ENCODE measurements around the gene ROCK2.
A peak's percentile ranks its signal among the peaks of the same experiment; 100 is the strongest.
"Not testable (repeated sequence)": the region's sequence is repeated elsewhere in the genome, so short reads cannot be mapped to it uniquely, and the experiment has no call there.

Gene ROCK2

DNA sequence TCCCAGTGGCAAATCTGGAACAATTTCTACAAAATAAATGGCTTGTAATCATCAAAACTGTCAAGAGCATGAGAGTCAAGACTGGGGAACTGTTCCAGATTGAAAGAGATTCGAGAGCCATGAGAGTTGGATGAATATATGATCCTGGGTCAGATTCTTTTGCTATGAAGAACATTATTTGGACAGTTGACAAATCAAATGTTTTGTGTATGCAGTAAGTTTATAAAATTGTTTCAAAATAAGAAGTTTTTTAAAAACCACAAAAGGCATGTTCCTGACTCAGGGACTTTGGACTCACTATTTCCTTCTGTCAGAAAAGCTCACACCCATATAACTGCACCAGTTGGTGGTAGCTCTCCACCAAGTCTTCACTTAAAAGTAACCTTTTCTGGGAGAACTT is 38.5 kb downstream of the ROCK2 start:
- no peak for FAIRE-seq

DNA sequence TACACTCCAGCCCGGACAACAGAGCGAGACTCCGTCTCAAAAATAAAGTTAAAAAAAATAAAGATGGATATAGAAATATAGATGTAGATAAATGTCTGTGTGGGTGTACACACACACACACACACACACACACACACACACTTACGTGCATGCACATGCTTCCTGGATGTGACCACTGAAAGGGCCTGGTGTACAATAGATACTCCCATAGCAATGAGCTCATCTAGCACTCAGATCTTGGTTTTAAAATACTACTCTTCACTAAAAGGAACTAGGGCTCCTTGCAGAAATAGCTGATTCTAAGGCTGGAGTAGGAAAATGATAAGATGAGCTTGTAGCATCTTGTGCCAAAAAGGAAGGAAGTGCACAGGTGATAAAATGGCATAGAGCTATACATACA is 39.1 kb downstream of the ROCK2 start:
- FAIRE-seq, result no peak

DNA sequence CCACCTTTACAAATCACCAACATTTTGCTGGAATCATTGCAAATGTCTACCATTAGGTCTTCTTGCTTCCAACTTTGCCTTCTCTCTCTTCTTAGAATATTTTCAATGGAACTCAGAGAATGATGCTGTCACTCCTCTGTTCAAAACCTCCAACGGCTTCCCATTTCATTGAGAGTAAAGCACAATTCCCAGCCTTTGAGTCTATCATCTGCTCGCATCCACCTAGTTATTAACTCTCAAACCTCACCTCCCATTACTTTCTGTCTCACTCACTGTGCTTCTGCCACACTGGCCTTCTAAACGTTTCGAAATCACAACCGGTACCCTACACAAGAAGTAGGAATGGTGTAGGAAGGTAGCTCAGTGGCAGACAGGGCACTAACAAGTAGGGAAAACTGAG is 40.0 kb downstream of the ROCK2 start:
- no peak for FAIRE-seq

DNA sequence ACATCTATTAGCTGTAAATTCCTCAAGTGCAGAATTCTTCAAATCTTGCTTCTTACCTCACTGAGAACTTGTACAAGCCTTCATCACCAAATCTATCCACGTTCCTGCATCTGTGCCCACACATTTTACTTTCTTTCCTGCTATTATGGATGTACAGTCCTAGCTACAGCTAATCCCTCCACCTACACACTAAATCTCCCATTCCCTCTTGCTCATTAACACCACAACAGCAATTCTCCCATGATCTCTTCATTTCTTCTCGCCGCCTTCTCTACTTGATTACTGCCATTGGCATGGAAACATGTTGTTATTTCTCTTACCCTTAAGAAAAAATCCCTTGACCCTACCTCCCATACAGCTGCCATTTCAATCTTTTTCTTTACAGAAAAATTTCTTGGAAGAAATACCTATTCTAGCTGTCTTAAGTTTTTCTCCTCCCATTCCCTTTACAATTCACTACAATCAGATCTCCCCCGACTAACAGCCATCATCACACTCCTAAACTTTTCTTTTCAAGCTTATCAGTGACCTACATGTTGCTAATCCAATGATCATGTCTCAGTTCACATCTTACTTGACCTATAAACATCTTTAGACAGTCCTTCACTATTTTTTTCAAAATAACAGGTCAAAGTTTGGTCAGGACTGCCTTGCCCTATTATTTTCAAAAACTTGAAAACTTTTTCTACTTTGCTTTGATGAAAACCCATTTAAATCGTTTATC is 41.0 kb downstream of the ROCK2 start:
- no peak for FAIRE-seq

DNA sequence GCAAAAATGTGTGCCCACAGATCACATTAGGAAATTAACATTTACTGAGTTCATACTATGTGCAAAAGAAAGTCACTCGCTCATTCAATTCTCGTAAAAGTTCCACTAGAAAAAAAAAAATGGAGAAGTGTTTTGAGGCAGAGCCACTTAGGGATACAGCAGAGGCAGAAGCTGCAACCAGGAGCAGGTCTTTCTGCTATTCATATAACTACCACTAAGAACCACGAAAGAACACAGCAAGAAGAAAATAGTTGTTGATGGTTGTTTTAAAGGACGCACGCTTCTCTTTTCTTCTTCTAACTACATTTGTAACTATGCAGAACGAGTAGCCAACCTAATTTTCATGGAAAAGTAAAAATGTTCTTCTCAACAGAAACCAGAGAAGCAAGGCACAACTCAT is 45.0 kb downstream of the ROCK2 start:
- FAIRE-seq, result no peak

DNA sequence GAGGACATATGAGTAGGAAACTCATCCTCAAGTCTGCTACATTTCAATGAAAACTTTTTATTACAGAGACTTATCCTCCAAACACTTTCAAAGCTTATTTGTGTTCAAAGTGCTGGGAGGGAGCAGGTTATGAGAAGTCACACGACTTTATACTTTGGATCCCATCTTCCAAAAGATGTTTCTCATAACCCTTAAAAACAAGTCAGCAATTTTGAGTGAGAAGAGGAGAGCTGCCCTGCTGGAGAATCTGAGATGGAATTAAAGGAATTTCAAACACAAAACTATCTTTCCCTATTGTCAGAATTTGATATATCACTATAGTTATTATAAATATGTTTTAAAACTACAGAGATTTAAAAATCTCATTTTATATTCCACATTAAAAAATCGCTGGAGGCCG is 45.8 kb downstream of the ROCK2 start:
- FAIRE-seq, result no peak

DNA sequence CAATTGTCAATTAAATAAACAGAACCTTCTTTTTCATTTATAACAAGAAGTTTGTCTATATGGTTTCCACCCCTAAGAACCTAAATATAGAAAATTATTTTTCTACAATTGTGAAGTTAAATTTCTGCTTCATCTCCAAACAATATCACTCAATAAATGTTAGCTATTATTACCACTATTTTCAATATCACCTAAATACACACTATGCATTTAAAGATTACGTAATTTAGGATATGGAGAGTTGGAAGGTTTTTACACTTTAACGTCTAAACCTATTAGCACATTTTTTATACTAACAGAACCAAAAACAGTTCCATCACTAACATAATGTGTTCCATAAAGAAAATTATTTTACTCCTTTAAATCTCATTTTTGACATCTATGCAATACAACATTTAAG is 48.0 kb downstream of the ROCK2 start:
- no peak for FAIRE-seq

DNA sequence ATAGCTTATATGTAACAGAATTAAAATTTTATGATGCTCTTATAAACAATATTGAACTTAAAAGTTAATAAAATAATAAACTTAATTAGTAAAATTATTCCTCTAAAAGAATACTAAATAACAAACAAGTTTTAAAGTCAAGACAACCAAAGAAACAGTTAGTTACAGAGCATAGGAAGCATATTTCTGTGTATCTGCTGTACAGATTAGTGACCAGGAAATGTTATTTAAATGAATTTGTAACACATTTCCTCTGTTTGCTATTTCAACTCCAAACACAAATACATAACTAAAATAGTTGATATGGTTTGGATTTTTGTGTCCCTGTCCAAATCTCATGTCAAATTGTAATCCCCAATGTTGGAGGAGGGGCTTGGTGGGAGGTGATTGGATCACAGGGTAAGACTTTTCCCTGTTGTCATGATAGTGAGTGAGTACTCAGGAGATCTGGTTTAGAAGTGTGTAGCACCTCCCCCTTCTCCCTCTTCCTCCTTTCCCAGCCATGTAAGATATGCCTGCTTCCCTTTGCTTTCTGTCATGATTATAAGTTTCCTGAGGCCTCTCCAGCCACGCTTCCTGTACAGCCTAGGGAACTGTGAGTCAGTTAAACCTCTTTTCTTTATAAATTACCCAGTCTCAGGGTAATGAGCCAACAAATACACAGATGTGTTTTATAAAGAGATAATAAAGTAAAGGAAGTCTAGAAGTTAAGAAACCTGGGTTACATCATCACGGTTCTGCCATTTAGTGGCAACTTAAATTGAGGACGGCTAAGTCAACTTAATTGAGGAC is 51.8 kb downstream of the ROCK2 start:
- peak; percentile 69 for FAIRE-seq

DNA sequence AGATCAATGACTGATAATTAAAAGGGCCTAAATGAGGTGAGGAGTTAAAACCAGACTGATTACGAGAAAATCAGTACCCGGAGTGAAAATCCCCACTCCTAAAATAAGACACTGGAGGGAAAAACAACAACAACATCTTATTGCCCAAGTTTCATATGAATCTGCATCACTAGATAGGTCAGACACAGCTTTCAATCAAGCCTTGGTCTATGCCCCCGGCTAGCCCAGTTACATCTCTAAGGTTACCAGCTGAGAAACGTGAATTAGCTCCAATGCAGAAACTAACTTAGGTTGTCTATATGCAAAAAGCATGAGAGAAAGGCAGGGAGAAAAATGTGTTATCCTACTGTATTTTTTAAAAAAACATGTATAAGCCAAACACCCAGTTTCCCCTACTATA is 53.7 kb downstream of the ROCK2 start:
- FAIRE-seq, result no peak

DNA sequence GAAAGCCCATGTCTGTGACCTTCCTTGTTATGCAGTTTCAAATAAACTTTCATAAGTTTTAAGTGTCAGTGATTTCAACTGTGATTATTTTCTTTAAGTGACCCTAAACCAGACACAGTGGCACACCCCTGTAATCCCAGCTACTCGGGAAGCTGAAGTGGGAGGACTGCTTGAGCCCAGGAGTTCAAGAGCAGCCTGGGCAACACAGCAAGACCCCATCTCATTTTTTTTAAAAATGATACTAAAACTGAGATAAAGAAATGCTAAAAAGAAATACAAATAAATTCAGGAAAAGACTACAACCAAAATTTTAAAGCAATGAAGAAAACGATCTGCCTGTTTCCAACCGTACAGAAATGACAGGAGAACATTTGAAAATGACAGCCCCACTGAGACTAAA is 54.2 kb downstream of the ROCK2 start:
- no peak for FAIRE-seq

DNA sequence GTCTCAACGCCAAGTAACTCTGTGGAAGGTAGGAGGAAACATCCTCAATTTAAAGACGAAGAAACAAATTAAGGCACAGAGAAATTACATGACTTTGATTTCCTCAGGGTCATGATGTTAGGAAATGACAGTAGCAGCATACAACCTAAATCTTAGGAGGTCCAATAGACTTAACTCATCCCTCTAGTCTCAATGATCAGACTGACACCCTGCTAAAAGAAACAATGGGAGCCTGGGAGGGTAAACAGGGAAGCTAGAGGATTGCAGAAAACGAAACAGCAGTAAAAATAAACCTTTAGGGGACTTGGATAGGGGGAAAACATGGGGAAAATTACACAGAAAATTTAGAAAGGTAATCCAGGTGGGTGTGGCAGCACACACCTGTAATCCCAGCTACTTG is 56.0 kb downstream of the ROCK2 start:
- no peak for FAIRE-seq

DNA sequence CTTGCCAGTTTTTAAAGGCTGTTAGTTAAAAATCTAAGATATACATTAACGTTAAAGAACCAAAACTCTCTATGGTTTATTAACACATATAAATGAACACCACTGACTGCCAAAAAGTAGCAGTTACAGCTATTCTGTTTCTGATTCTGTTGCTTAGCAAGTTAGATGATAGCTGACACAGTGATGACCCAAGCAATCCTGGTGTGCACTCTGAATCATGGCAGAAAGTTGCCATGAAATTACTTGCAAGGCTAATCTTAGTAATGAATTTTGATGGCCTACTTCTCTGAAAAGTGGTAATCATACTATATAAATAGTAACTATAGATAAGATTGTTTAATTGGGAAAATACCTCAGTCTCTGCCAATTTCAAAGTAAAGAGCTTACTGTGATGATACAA is 57.7 kb downstream of the ROCK2 start:
- no peak for FAIRE-seq

DNA sequence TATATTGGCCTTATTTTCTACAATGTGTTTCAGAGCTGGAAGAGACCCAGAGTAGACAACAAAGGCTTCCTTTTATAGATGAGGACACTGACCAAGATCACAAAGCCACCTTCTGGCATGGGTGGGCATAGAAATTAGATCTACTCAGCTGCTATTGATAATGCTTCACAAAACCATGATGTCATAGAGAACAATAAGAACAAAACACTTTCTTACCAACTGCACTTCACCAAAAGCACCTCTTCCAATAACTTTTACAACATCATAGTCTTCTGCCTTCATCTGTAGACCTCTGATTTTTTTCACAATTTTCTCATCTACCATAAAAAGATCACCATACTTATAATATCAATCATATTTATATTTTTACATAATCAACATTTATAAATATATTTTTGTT is 58.1 kb downstream of the ROCK2 start:
- peak; percentile 56 for FAIRE-seq

DNA sequence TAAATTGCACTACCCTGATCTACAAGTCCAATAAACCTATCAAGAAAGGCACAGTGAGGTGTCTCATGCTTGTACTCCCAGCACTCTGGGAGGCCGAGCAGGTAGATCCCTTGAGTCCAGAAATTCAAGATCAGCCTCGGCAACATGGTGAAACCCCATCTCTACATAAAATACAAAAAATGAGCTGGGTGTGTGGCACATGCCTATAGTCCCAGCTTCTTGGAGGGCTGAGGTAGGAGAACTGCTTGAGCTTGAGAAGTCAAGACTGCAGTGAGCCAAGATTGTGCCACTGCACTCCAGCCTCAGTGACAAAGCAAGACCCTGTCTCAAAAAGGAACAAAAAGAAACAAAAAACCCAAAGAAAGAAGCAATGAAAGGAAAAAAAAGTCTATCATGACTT is 58.9 kb downstream of the ROCK2 start:
- FAIRE-seq, result no peak

DNA sequence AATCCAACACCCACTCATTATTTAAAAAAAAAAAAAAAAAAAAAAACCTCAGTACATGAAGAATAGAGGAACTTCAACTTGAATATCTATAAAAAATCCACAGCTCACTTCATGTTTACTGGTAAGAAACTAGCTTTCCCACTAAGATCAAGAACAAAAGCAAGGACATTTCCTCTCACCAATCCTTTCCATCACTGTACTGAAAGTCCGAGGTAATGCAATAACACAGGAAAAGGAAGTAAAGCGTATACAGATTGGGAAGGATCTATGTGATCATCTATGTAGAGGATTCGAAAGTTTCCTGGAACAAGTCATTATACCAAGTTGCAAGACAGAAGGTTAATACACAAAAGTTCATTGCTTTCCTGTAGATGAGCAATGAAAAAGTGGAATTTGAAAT is 63.2 kb downstream of the ROCK2 start:
- no peak for FAIRE-seq

DNA sequence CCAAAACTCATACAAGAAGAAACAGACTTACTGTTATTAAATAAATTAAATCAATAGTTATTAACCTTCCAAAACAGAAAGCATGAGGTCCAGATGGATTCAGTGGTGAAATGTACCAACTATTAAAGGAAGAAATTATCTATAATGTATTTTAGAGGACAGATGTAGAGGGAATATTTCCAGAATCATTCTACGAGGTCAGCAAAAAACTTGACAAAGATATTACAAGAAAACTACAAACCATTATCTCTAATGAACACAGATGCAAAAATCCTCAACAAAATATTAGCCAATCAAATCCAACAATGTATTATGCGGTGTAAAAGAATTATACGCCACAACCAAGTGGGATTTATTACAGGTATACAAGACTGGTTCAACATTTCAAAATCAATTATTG is 63.7 kb downstream of the ROCK2 start:
- FAIRE-seq, result no peak

DNA sequence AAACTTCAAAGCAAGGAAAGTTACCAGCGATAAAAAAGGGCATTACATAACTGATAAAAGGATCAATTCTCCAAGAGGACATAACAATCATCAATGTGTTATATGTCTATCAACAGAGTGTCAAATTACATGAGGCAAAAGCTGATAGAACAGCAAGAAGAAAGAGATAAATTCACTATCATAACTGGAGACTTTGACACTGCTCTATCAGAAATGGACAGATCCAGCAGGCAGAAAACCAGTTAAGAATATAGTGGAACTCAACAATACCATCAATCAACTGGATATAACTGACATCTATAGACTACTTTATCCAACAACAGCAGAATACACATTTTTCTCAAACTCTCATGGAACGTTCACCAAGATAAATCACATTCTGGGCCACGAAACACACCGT is 65.0 kb downstream of the ROCK2 start:
- FAIRE-seq, result no peak

DNA sequence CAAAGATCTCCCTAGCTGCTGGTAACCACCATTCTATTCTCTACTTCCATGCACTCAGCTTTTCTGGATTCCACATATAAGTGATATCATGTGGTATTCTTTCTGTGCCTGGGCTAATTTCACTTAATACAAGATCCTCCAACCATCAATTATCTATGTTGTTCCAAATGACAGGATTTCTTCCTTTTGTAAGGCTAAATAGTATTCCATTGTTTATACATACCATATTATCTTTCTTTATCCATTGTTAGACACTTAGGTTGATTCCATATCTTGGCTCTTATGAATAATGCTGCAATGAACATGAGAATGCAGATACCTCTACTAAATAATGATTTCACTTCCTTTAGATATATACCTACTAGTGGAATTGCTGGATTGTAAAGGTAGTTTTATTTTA is 66.2 kb downstream of the ROCK2 start:
- no peak for FAIRE-seq

DNA sequence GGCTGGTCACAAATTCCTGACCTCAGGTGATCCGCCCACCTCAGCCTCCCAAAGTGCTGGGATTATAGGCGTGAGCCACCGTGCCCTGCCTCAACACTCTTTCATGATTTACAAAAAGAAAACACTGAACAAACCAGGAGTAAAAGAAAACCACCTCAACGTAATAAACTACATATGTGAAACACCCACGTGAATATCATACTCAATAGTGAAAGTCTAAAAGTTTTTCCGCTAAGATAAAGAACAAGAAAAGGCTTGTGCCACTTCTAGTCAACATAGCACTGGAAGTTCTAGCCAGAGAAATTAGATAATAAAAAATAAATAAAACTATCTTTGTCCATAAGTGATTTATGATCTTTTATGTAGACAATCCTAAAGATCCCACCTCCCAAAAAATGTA is 68.5 kb downstream of the ROCK2 start:
- no peak for FAIRE-seq

DNA sequence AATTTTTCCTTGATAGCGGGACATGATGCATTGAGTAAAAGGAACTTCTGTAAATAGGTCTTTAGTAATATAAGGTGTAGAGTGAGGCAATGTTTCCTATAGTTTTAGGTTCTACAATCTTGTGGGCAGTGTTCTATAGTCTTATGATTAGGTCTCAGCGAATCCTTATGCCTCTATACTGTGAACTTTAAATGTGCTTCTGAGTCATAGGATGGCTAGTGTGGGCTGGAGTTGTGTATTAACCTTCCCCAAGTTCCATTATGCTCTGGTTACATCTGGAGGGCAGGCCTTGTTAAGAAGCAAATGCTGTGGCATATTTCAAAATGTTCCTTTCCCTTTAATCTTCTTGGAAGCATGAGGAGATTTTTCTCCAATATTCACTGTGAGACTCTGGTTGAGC is 73.5 kb downstream of the ROCK2 start:
- FAIRE-seq, result no peak

DNA sequence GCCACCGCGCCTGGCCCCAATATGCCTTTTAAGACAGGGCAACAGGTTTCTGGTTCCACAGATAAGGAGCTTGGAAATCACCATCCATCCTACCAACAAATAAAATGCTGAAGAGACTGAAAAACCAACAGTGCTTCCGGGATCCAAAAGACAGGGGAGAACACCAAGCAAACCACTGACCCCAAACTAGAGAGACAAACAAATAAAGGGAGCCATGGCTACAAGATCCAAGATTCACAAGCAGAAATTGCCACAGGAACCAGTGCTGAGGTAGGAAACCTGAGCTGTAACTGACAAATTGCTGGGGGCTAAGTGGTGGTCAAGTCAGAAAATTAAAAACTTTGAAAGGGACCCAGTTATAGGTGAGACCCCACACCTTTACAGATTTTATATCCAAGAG is 76.5 kb downstream of the ROCK2 start:
- no peak for FAIRE-seq

DNA sequence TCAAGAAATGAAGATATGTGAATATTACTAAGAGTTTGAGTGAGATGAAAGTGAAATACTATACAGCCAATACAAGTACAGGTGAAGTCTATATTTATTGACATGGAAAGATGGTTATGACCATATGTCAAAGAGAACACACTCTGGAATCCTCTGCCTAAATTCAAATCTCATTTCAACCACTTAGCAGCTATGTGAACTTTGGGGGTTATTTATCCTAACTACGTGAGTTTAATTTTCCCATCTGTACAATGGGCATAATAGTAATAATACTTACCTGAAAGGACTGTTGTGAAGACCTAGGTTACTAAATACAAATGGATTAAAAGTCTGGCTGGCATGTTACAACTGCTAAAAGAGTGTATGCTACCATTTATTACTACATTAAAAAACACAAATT is 79.6 kb downstream of the ROCK2 start:
- FAIRE-seq, result no peak

DNA sequence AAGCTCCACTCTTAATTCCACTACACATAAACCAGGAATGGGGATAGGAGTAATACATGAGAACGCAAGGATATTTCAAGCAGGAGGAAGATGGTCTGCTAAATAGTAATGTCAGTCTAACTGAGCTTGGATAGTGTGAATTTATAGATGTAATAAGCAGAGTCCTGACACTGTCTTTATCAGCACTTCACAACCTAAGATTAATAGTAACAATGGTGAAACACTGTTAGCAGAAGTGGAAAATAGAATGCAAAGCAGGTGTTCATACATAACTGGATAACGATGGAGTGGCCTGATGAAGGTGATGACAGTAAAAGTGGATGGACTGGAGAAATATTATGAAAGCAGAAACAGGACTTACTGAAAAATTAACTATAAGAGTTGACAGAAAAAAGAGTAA is 80.4 kb downstream of the ROCK2 start:
- FAIRE-seq, result no peak

DNA sequence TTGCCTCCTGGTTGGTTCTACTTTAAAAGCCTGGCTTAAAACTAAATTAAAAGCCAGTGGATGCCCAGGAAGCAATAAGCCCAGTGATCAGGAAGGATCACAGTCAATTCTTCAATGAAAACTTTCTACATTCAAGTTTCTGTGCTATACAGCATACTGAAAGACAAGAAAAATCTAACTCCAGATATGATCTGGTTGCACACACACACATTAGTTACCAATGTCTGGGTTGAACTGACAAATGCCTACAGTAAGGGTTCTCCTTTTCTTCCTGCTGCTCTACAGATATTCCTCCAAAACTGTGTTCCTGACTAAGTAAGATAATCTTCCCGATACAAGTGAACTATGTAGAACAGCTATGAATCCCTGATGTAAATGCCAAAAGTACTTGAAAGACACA is 81.3 kb downstream of the ROCK2 start:
- no peak for FAIRE-seq

DNA sequence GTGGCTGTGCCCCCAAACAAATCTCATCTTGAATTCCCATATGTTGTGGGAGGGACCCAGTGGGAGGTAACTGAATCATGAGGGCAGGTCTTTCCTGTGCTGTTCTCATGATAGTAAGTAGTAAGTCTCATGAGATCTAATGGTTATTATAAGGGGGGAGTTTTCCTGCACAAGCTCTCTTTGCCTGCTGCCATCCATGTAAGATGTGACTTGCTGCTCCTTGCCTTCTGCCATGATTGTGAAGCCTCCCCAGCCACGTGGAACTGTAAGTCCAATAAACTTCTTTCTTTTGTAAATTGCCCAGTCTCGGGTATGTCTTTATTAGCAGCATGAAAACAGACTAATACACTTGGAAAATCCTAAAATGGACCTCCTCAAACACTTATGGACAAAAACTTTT is 82.0 kb downstream of the ROCK2 start:
- FAIRE-seq, result not testable (repeated sequence)

Data from TTC549 (cell line).